HG03460 (cell line): ENCODE measurements around the gene PMFBP1.
"Not testable (repeated sequence)": the region's sequence is repeated elsewhere in the genome, so short reads cannot be mapped to it uniquely, and the experiment has no call there.

Experiments used
- ATAC-seq: cut with Tn5 transposase; IDR thresholded peaks from one replicate; pipeline ENCODE4 v1.9.1; 2021; ENCODE audit not compliant: unreplicated experiment

Gene PMFBP1

DNA sequence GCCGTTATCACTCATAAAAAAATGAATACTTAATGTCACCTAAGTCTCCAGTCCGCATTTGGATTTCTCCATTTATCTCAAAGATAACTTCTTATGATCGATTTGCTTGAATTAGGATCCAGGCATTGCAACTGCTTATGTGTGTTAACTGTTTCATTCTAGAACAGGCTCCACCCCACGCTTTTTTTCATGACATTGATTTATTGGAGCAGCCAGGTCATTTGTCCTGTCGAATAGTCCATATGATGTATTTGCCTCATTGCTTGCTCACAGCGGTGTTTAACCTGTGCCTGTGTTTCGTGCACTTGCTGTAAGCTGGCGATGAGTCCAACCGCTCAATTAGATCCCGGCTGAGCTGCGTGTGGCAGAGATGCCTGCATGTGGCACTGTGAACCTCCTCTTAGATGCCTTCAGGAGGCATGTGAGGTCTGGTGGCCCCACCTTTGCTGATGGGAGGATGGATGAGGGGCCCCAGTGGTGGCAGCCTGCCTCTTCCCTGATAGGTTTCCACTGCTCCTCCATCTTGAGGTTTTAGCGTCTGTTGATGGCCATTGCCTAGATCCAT is 61.9 kb downstream of the PMFBP1 start:
- no peak for ATAC-seq

DNA sequence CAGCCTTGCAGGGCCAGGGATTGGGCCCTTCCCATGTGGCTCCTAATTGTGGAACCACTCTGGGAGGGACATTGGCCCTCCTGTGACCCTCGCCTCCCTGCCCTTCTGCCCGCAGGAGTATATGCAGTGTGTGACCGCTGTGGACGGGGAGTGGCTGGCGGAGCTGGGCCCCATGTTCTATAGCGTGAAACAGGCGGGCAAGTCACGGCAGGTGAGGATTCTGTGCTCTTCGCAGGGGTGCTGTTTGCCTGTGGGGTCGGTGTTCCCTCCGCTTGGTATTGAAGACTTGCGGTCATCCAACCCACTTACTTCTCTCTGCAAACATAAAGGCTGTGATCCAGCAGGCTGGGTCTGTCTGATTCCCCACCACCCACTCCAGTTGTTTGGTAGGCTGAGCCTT is 62.7 kb downstream of the PMFBP1 start:
- no peak for ATAC-seq

DNA sequence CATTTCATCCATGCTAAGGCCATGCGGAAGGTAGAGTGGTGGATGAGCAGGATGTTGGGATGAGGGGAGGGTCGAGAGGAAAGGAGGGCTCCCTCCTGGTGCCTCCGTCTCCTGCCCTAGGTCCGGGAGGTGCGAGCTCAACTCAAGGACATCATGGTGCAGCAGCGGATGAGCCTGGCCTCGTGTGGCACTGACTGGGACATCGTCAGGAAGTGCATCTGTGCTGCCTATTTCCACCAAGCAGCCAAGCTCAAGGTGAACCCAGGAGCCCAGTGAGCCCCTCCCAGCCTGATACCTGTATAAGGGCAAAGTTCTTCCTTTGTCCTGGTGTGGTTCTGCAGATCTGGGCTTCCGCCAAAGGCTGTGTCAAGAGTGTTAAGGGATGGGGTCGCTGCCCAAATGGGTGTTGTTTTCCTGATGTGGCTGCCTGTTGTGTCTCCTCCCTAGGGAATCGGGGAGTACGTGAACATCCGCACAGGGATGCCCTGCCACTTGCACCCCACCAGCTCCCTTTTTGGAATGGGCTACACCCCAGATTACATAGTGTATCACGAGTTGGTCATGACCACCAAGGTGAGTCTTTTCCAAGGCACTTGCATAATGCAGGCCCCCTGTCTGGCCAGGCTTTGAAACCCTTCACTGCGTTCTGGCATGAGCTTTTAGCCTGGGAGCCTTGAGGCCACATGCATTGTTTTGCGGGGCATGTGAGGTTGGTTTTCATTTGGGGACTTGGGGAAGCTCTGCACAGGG is 63.4 kb downstream of the PMFBP1 start:
- no peak for ATAC-seq

DNA sequence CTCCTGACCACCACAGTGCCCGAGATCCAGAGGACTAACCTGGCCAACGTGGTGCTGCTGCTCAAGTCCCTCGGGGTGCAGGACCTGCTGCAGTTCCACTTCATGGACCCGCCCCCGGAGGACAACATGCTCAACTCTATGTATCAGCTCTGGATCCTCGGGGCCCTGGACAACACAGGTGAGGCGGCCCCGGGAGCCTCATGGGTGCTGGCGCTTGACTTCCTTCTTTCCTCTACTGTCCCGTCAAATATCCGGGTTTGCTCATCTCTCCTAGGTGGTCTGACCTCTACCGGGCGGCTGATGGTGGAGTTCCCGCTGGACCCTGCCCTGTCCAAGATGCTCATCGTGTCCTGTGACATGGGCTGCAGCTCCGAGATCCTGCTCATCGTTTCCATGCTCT is 64.6 kb downstream of the PMFBP1 start:
- no peak for ATAC-seq

DNA sequence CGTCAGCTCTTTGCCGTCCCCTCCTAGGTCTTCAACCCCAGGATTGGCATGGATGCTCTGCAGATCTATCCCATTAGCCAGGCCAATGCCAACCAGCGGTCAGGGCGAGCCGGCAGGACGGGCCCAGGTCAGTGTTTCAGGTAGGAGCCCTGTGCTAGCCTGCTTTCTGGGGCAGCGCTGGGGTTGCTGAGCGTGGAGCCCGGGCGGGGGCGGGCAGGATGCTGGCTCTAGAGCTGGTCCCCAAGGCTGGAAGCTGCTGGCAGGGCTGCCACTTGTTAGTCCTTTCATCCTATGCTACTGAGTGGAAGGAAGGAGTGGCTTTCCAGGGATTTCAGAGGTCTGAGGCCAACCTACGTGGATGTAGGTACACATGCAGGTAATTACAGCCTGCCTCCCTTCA is 66.0 kb downstream of the PMFBP1 start:
- ATAC-seq, result no peak

DNA sequence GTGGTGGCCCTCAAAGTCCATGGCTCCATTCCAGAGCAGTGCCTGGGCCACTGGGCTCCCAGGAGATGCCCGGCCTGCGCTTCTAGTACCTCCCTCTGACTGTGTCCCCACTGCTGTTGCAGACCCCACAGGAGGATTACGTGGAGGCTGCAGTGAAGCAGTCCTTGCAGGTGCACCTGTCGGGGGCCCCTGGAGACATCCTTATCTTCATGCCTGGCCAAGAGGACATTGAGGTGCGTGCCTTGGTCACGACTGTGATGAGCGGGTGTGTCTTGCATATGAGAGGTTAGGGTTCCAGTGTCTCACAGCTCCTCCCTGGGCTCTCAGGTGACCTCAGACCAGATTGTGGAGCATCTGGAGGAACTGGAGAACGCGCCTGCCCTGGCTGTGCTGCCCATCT is 67.0 kb downstream of the PMFBP1 start:
- no peak for ATAC-seq

DNA sequence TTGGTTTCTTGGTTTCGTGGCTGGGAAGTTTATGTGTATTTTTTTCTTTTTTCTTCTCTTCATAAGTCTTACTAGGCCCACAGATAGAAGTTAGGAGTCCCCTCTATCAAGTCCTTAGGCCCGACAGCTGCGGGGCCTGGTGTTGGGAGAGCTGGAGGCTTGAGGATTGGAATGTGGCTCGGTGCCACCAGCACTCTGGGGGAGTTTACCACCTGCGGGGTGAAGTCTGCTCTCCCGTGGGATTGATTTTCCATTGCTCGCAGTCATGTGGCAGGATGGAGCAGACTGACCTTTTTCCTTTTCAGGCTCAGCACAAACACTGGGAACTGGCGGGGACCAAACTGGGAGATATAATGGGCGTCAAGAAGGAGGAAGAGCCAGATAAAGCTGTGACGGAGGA is 70.8 kb downstream of the PMFBP1 start:
- ATAC-seq, result no peak

DNA sequence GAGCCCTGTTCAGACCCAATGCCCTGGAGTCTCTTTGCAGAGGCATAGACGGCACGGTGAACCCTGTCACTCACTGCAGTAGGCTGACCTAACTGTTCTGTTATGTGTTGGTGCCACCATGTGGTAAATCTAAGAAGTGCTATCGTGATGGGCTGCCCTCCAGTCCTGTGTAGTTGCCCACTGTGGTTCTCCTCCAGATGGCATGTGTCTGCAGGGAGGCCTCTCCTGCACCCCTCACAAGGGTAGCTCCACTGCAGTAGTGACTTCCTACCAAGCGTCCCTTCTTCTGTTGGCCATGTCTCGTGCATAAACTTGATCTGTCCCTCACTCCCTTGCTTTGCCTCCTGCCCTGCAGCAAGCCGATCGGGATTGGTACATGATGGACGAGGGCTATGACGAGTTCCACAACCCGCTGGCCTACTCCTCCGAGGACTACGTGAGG is 72.6 kb downstream of the PMFBP1 start:
- no peak for ATAC-seq

DNA sequence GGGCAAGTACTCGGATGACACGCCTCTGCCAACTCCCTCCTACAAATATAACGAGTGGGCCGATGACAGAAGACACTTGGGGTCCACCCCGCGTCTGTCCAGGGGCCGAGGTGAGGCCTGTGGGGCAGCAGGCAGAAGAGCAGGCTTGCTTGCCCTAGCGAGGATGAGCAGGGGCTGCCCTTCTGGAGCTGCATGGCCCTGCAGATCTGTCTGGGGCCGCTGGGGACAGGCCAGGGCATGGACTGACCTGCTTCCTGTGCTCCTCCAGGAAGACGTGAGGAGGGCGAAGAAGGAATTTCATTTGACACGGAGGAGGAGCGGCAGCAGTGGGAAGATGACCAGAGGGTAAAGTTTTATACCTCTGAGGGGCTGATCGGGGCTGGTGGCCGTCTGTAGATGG is 73.0 kb downstream of the PMFBP1 start:
- ATAC-seq, result no peak

DNA sequence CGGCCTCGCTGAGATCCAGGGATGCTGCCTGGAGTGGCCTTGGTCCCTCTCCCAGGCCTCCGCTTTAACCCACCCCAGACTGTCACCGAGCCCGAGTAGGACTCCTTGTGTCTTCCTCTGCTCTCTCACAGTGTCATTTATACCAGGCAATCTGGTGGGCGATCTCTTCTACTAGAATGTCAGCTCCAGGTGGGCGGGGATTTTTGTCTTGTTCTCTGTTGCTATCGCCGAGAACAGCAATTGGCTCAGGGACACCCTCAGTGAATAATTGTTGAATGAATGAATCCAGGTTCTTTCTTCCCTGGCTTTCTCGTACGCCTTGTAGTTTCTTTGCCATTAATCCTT is 77.7 kb downstream of the PMFBP1 start:
- no peak for ATAC-seq

DNA sequence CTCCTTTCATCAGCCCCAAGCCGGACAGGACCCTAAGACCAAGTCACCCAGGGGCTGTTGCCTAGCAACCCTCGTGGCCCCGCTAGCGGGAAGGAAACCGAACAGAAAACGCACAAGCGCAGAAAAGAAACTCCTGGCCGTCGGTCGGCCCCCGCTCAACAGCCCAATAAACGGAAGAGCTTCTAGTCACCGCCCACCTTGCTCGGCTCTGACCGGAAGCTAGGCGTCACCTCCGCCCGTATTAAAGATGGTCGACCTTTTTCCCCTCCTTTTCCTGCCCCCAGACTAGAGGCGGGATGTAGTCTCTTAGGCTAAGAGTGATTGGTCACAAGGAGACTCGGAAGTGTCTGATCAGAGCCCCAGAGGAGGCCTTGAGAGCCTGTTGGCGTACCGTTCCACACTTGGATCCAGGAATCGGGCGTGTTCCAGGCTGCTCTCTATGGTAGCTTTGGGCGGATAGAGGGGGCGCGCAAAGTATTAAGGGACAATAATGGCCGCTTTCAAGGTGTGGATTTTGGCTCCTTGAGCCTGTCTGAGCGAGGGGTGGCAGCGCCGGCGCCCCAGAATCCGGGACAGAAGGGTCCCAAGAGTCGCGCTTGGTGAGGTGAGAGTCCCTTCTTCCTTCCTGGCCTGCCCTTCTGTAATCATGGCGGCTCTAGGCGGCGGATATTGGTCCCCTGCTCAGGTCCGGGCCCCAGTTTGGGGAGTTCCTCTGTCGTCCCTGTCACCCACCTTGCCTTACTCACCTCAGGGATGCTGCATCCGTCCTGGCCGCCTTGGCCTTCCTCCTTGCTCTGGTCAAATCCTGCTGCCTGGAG is 78.3 kb downstream of the PMFBP1 start, which contains the start of the genes DHX38 and TXNL4B:
TSS of gene DHX38 (plus strand) at position 400 of the 818 bp plus-strand sequence. CDS start 2,311 bp downstream, outside the sequence.
TSS of gene TXNL4B (minus strand) at position 173 of the 818 bp plus-strand sequence. CDS start 2,871 bp downstream, outside the sequence.
- peak; percentile 97 for ATAC-seq

DNA sequence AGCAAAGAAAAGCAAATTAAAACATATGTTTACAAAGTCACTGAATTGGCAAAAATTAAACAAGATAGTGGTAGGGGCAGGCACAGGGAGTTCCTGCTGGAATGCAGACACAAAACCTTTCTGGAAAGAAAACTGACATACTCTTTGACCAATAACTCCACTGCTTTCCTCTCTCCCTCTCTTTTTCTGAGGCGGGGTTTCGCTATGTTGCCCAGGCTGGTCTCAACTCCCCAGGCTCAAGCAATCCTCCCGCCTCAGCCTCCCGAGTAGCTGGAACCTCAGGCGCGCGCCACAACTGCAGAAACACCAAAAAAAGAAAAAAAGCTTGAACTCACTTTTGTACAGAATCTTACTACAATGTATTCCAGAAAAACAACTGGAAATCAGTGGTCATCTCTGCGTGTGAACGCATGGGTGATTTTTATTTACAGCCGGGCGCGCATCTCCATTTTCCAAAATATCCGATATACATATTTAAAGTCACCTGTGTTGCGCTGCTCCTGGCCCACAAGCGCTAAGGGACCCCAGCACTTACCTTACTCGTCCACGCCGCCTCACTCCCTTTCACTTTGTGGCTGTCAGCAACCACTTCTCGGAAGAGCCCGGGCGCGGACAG is 79.0 kb downstream of the PMFBP1 start:
- no peak for ATAC-seq

DNA sequence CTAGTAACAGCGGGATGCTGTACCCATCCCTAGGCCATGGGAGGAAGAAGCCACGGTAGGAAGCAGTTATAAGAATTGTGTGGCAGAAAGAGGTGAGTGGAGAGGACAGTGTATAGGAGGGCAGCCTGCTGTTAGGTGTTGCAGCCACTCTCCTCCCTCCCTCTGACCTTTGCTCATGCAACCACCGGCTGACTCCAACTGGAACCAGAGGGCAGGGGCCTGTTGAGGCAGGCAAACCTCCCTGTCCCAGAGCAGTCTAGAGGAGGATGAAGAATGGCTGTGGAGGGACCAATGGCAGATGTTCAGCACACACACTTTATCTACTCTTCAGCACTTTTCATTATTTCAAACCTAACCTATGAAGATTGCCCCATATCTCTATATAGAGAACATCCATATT is 80.7 kb downstream of the PMFBP1 start:
- ATAC-seq, result no peak

DNA sequence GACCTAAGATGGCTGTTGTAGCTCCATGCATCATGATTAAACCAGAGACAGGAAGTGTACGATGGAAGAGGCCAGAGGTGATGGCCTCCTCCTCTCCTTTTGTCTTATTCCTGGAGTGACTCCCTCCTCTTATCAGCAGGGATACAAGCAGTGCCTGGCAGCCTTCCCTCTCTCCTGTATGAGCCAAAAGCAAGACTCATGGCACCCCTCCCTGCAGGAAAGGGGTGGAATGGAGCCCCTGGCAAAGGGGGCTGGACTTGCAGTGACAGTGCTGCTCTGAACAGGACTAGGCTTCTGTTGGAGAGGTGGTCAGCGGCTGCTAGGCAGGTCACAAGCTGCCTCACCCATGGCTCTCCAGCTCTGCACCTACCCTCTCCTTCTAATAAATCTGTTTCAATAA is 87.0 kb downstream of the PMFBP1 start:
- ATAC-seq, result no peak

DNA sequence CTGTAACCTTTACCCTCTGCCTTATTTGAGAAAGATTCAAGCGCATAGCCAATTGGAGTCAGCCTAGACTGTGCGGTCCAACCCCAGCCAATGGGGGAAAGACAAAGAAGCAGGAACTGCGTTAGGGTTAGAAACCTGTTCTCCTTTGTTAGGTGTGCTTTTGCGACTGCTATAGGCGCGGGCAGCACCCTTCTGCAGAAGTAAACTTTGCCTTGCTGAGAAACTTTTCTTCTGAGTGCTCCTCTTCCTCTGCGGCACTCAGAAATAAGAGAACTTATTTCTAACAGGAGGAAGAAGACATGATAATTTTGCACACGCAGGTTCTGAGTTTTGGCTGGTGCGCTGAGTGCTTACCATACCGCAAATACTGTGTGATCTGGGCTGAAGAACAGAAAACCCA is 87.5 kb downstream of the PMFBP1 start:
- ATAC-seq, result no peak

DNA sequence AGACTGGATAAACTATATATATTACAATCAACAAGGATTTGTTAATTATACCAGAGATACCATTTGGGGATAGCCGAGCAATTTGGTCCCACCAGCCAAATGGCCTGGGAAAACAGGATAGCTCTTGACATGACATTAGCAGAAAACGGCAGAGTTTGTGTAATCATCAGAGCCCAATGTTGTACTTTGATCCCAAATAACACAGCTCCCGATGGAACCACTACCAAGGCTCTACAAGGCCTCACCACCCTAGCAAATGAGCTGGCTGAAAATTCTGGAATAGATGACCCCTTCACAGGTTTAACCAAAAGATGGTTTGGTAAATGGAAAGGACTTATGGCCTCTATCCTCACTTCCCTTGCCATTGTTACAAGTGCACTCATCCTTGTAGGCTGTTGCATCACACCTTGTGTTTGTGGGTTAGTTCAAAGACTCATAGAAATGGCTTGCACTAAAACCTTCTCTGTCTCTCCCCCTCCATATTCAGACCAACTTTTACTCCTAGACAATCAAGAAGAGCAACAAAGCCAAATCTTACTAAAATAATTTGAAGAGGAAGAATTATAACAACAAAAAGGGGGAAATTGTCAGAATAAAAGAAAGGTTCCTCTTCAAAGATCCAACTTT is 88.1 kb downstream of the PMFBP1 start:
- no peak for ATAC-seq

DNA sequence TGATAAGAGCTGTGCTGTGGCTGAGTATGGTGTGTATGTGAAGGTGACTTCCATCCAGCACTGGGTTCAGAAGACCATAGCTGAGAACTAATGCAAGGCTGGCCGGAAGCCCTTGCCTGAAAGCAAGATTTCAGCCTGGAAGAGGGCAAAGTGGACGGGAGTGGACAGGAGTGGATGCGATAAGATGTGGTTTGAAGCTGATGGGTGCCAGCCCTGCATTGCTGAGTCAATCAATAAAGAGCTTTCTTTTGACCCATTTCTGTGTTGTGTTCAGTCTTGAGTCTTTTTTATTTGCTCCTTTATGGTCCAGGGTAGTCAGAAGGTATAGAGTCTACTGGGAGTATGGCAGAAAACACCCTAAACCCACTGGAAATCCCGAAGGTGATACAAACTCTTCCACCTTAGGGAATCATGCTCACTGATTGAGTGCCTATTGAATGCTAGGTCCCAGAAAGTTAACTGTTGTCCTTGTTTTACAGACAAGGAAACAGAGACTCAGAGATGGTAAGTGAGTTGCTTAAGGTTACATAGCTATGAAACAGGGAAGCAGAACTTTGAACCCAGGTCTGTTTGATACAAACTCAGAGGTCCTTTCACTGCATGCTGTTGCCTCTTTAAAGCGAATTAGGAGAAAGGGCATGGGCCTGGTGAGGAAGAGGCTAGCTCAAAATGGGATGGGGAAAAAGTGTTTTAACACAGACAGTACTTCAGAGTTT is 94.8 kb downstream of the PMFBP1 start:
- not testable (repeated sequence) for ATAC-seq

DNA sequence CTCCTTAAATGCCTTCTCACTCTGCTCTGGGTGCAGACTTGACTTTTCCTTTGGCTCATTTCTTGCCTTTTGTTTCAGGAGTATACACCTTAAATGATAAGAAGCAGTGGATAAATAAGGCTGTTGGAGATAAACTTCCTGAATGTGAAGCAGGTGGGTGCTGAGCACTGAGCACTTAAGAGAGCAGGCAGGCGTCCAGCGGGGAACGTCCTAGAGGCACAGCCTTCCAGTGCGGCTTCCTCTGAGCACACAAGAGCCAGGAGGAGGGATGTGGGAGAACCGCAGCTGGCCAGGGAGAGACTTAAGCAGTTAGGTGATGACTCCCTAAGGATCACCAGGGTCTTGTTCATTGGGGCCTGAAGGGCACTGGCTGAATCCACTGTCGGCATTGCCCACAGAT is 96.9 kb downstream of the PMFBP1 start:
- not testable (repeated sequence) for ATAC-seq

DNA sequence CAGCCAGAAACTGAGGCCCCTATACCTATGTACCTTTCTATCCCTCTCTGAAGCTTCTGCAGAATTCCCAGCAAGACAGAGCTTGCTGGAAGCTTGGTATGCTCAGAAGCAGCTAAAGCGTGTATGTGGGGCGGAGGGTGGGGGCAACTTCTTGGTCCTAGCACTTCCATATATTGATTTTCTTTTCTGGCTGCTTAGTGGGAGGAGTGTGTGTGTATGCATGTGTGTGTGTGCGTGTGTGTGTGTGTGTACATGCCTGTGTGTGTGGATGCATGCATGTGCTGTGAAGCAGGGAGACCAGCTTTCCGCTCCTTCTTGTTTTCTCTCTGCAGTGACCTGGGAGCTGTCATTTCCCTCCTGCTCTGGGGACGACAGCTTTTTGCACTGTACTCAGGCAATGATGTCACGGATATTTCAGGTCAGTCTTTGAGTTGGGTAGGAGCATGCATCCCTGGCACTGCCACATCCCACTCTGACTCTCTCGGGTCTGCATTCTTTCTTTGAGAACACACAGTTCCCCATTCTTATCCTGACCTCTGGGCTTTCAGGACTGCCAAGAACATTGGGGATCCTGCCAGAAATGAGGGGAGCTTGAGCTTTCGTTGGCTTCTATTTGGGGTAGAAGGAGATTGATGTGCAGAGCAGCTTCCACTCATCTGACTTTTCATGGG is 98.3 kb downstream of the PMFBP1 start:
- no peak for ATAC-seq
